ENCODE measurements around the gene CMTM3.

DNA sequence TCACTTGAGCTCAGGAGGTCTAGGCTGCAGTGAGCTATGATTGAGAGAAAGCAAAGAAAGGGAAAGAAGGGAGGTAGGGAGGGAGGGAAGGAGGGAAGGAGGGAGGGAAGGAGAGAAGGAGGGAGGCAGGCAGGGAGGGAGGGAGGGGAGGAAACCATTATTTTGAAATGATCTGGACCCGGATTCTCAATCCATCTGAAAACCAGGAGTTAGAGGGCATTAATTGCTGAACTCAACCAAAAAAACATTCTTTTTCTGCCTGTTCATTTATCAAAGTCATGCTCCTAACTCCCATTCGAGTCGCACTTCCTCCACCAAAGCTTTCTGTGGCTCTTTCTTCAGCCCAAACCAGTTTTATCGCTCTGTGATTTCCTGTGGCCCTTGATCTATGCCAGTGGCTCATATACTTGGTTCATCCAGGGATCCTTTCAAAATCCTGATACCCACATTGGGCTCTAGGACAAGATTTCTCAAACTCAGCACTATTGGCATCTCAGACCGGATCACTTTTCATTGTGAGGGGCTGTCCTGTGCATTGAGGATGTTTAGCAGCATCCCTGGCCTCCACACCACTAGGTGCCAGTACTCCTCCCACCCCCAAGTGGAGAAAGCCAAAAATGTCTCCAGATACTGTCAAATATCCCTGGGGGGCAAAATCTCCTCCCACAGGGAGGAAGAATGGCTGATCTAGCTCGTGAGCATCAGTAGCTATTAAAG is 53.8 kb downstream of the CMTM3 start:
- TF ChIP-seq, protein P1, sequence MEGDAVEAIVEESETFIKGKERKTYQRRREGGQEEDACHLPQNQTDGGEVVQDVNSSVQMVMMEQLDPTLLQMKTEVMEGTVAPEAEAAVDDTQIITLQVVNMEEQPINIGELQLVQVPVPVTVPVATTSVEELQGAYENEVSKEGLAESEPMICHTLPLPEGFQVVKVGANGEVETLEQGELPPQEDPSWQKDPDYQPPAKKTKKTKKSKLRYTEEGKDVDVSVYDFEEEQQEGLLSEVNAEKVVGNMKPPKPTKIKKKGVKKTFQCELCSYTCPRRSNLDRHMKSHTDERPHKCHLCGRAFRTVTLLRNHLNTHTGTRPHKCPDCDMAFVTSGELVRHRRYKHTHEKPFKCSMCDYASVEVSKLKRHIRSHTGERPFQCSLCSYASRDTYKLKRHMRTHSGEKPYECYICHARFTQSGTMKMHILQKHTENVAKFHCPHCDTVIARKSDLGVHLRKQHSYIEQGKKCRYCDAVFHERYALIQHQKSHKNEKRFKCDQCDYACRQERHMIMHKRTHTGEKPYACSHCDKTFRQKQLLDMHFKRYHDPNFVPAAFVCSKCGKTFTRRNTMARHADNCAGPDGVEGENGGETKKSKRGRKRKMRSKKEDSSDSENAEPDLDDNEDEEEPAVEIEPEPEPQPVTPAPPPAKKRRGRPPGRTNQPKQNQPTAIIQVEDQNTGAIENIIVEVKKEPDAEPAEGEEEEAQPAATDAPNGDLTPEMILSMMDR (IDR thresholded peaks at IDR 0.05): no peak
- no peak for TF ChIP-seq ZFX (IDR thresholded peaks at IDR 0.05; ENCODE audit: borderline replicate concordance)
